PC-3 (cell line): ENCODE measurements around the gene PRKN.

Experiments used
- EZH2 ChIP-seq: fragments of 300-600 bp; sonication (generic); IDR thresholded peaks from one replicate; pipeline ENCODE4 v1.6.1; 2017; ENCODE audit warnings: antibody characterized with exemption, mild to moderate bottlenecking, low read length; ENCODE audit not compliant: unreplicated experiment
- EZH2phosphoT487 ChIP-seq: fragments of 300-600 bp; sonication (generic); IDR thresholded peaks from 2 replicates; pipeline ENCODE4 v1.6.1; 2018; ENCODE audit warnings: mild to moderate bottlenecking, antibody characterized with exemption, low read length, borderline replicate concordance
- TF ChIP-seq, protein P1 (sequence below): fragments of 300-600 bp; sonication (generic); conservative IDR thresholded peaks from 2 replicates; pipeline ENCODE4 v1.5.1; 2017; ENCODE audit warnings: antibody characterized with exemption, low read depth, mild to moderate bottlenecking, low read length

DNA sequence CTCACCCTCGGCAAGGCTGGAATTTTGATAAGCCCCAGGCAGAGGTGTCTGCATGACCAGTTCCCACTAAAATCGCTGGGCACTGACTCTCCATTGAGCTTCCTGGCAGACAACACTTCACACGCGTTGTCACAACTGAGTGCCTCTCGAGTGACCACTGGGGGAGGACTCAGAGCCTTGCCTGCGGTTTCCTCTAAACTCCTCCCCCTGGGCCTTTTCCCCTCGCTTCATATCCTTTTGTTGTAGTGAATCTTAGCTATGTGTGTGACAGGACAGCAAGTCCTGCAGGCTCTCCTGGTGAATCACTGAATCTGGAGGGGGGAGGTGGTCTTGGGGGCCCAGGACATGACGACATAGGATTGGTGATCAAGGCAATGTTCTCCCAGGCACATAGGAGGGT, 670.8 kb downstream of the PRKN start:
- TF ChIP-seq, protein P1, sequence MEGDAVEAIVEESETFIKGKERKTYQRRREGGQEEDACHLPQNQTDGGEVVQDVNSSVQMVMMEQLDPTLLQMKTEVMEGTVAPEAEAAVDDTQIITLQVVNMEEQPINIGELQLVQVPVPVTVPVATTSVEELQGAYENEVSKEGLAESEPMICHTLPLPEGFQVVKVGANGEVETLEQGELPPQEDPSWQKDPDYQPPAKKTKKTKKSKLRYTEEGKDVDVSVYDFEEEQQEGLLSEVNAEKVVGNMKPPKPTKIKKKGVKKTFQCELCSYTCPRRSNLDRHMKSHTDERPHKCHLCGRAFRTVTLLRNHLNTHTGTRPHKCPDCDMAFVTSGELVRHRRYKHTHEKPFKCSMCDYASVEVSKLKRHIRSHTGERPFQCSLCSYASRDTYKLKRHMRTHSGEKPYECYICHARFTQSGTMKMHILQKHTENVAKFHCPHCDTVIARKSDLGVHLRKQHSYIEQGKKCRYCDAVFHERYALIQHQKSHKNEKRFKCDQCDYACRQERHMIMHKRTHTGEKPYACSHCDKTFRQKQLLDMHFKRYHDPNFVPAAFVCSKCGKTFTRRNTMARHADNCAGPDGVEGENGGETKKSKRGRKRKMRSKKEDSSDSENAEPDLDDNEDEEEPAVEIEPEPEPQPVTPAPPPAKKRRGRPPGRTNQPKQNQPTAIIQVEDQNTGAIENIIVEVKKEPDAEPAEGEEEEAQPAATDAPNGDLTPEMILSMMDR, result no peak
- TF ChIP-seq EZH2 (no peak), EZH2phosphoT487 (no peak)
